DMS 273 (cell line): ENCODE data around the gene TNP1.

Experiments used
- DNase-seq: peaks from one replicate; lab custom pipeline; 2025; ENCODE audit not compliant: unreplicated experiment; lab: John Stamatoyannopoulos, UW

The TNP1 gene

GRCh38 chr2:216875862-216876261 is 16.0 kb upstream of the TNP1 start:
- no peak for DNase-seq

GRCh38 chr2:216873573-216873972 is 13.7 kb upstream of the TNP1 start:
- DNase-seq, result no peak

- DNase-seq, result no peak
These were observed 12.8 kb upstream of the TNP1 start for GRCh38 chr2:216872624-216873023.

GRCh38 chr2:216872040-216872439 is 12.2 kb upstream of the TNP1 start:
- DNase-seq, result no peak

- no peak for DNase-seq
These were observed 11.6 kb upstream of the TNP1 start for GRCh38 chr2:216871333-216871934.

GRCh38 chr2:216870508-216871332 is 10.9 kb upstream of the TNP1 start:
- DNase-seq, result no peak

- DNase-seq, result no peak
These were observed 6.7 kb upstream of the TNP1 start for GRCh38 chr2:216866515-216867095.

- DNase-seq, result no peak
These were observed 5.8 kb upstream of the TNP1 start for GRCh38 chr2:216865658-216866057.

- DNase-seq, result no peak
These were observed 4.1 kb upstream of the TNP1 start for GRCh38 chr2:216863946-216864345.

- DNase-seq, result no peak
These were observed 2.9 kb upstream of the TNP1 start for GRCh38 chr2:216862628-216863398.

GRCh38 chr2:216860426-216861137 is 718 bp upstream of the TNP1 start:
- DNase-seq, result no peak

- no peak for DNase-seq
These were observed 1.6 kb downstream of the TNP1 start for GRCh38 chr2:216858312-216858711.

- no peak for DNase-seq
These were observed 2.7 kb downstream of the TNP1 start for GRCh38 chr2:216857131-216857550.

- DNase-seq, result no peak
These were observed 3.3 kb downstream of the TNP1 start for GRCh38 chr2:216856406-216857065.

- no peak for DNase-seq
These were observed 4.3 kb downstream of the TNP1 start for GRCh38 chr2:216855605-216856004.

GRCh38 chr2:216855079-216855478 is 4.8 kb downstream of the TNP1 start:
- DNase-seq, result no peak

- DNase-seq, result no peak
These were observed 8.3 kb downstream of the TNP1 start for GRCh38 chr2:216851486-216852090.

- DNase-seq, result no peak
These were observed 9.1 kb downstream of the TNP1 start for GRCh38 chr2:216850665-216851322.

- DNase-seq, result no peak
These were observed 9.9 kb downstream of the TNP1 start for GRCh38 chr2:216849987-216850386.
